GM18867 (cell line): ENCODE results near the gene TPCN2.

Experiments
- ATAC-seq: cut with Tn5 transposase; IDR thresholded peaks from one replicate; pipeline ENCODE4 v1.9.1; 2021; ENCODE audit warnings: mild to moderate bottlenecking, moderate library complexity; ENCODE audit not compliant: unreplicated experiment

TPCN2 gene

DNA sequence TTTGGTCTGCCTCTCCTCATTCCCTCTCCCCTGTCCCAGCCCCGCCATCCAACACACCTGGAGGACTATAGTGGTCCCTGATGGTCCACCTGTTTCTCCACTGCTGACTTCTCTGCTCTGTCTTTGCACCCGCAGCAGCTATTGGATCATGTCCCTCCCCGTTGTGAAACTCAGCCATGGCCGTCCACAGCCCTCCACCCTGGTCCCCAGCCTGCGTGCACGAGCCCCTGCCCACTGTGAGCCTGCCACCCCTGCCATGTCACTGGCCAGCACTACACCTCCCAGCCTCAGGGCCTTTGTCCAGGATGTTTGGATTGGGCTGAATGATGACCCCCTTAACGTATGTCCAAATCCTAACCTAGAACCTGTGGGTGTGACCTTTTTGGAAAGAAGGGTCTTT lies 59.3 kb downstream of the TPCN2 start:
- no peak for ATAC-seq

DNA sequence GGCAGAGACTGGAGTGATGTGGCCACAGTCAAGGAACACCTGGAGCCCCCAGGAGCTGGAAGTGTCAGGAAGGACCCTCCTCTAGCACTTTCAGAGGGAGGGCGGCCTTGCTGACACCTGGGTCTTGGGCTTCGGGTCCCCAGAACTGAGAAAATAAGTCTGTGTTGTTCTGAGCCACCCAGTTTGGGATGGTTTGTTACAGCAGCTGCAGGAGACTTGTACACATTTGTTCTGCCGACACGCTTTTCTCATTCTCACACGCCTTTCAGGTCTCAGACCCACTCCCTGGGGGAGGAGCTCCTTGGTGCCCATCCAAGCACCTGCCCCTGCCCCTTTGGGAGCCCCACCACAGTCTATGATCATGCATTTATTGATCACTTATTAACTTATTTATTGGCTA lies 59.8 kb downstream of the TPCN2 start:
- ATAC-seq: no peak

DNA sequence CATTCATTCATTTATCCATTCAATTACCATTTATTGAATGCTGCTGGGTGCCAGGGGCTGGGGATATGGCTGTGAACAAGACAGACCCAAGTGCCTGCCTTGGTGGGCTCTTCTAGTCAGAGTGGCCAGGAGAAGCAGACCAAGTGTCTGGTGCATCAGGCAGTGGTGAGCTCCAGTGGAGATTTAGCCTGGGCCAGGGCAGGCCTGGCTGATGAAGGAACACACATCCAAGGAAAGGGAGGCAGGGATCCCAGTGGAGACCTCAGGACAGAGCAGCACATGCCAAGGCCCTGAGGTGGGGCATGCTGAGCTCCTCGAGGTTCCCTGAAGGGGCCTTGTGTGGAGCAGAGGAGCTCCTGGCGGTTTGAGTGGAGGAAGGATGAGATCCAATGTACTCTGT lies 60.4 kb downstream of the TPCN2 start:
- no peak for ATAC-seq

DNA sequence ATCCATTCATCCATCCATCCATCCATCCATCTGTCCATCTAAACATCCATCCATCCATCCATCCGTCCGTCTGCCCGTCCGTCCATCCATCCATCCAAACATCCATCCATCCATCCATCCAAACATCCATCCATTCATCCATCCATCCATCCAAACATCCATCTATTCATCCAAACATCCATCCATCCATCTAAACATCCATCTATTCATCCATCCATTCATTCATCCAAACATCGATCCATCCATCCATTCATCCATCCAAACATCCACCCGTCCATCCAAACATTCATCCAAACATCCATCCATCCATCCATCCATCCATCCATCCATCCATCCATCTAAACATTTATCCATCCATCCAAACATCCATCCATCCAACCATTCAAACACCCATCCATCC lies 61.7 kb downstream of the TPCN2 start:
- ATAC-seq: no peak

DNA sequence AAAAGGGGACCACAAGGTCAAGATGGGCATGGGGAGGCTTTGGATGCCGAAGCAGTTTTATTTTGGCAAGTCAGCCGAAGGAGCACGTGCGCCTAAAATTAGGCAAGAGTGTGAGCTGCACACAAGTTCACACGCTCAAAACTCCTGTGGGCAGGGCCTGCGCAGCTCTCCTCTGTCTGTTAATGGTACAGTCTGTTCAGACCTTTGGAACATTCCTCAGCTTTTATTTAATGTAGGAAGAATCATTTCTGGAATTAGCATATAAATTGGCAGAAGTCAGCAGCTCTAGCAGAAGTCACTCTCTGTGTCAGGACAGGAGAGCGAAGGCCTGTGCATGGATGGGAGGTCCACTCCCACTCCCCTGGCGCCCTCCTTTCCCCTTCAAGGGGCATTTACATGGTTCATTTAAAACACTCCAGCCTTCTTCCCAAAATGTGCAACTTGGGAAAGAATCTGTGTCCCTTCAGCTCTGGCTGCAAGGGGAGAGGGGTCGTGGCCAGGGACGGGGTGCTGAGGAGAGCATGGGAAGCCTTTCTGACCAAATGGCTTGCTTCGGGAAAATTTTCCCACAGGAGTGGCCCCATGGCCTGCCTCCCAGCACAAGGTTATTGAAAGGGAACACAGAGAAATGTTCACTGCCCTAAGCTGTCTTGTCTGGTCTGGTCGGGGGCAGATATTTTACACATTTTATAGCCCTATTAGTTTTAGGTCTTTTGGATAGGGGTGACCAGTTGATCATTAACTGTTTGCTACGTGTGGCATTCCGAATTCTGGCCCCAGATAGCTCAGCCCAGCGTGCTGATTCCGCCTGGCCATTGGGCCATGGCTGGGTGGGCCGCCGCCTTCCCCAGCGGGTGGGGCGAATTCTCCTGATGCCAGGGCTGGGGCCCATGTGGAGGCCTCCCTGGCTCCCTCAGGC lies 63.2 kb downstream of the TPCN2 start:
- ATAC-seq: no peak

DNA sequence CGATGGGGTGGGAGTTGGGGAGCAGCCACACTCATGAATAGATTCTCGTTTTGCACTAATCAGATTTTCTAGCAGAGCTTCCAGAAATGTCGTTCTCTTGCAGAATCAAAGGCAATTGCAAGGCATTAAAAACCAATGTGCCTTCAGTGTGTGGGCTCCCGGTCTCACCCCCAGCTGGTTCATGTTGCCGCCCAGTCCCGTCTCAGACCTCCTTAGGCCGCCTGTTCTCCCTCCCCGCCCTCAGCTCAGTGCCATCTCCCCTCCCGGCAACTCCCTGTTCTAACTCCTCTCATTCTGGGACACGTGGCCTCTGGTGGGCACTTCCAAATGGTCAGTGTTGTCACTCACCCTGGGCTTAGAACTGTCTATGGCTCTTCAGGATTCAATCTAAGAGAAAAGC lies 64.5 kb downstream of the TPCN2 start:
- ATAC-seq: no peak

DNA sequence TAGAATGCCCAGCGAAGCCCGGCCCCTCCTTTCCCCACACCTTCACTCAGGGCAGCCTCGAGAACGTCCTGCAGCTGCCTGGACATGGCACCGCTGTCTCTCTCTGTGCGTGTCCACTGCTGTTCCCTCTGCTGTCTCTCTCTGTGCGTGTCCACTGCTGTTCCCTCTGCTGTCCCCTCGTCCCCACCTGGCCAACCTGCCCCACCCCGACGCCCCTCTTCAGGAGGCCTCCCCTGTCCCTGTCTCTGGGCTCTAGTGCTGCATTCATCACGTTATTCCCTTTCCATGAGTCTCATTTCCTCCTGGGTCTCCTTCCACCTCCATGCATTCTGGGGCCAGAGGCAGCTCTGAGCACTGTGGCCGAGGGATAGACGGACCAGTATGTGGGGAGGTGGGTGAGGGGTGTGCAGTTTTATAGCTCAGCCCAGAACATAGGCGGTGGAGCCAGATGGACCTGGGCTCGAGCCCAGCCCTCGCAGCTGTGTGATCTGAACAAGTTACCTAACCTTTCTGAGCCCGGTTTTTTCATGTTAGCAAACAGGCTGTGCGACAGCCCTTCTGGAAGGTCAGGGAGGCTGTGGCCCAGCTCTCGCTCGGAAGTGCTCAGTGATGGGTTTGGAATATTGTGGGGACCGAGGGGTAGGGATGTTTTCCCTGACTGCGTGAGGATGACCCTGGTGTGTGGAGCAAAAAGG lies 65.1 kb downstream of the TPCN2 start:
- ATAC-seq: no peak

DNA sequence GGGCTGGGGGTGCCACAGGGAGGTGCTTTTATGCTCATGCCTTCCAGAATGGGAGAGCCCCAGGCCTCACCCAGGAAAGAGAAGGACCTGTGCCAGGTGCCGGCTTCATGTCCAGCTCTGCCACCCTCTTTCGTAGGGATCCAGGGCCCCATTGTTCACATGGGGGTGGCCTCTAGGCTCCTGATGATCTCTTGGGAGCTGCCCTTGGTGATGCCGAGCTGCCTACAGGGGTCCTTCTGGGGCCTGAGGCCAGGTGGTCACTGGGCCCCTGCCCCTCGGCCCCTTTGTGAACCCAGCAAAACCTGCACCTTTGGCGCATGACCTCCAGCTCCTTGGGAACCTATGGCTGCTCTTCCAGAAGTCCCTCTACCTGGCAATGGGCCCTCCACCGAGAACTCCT lies 65.6 kb downstream of the TPCN2 start:
- ATAC-seq: no peak

DNA sequence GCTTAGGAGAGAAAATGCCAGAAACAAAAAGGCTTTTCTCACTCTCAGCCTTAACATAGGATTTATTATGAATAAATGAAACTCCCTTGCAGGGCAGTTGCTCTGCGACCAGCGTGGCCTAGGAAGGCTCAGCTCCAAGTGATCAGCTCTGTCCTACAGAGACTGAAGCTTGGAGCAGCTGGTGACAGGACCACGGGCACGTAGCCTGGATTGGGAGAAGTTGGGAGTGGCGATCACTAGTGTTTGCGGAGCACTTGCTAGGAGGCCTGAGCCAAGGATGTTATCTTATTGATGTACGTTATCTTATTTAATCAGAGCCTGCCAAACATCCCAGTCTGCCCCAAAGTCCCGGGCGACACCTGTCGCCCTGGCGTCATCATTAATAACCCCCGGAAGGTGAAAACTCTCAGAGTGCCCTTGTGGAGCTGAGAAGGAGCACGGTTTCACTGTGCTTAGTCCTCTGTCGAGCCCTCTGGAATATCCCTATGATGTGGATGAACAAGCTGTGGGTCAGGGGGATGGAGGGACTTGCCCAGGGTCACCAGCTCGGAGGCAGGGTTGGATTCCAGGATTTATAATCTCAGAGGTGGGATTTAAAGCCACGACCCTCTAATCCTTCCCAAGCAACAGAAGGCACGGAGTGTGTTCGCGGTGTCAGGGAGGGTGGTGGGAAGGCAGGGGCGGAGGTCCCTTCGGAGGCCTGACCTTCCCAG lies 66.2 kb downstream of the TPCN2 start:
- ATAC-seq: no peak

DNA sequence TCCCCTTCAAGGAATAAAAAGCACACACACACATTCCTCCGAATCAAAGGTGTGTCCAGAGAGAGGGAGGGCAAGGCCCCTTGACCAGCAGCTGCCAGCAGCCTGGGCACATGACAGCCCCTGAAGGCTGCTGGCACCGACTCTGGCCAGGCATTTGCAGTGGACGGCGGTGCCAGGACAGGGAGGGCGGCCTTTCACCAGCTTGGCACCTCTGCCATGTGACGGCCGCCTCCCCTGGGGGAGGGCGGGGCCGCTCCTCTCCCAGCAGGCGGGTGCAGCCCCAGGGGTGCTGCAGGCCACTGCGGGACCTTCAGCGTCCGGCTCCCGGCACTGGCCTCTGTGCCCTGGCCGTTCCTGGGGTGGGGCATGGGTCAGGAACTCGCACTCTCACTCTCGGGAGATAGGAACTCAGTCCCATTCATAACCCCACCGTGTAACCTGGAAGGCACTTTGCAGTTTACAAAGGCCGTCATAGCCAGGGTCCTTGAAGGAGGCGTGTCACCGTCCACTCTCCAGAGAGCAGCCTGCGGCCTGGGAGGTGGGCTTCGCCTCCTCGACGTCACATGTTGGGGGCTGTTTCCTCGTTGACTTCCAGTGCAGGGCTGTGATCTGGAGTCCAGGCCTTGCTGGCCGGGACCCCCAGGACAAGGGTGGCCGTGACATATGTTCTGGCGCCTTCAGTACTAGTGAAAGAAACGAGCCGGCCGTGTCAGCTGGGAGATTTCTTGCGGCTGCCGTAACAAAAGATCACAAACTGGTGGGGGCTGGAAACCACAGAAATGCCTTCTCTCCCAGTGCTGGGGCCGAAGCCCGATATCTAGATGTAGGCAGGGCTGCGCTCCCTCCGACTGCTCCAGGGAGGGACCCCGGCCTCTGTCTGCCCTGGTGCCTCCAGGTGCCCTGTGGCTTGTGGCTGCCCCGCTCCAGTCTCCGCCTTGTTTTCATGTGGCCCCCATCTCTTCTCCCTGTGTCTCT lies 67.1 kb downstream of the TPCN2 start:
- no peak for ATAC-seq

DNA sequence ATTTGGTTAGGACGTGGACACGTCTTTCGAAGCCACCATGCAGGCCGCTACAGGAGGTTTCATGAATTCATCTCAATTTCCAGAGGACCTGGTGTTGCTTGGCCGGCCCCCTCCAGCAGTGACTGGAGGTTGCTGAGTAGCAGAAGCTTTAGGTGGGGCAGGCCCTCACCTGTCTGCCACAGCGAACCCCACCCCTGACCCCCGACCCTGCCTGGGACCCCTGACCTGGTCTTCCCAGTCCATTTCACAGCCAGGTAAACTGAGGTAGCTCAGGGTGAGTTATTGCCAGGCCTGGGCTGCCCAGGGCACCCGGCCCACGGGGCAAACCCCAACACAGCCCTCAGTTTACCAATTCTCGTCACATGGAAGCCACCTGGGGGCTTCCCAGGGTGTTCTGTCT lies 67.9 kb downstream of the TPCN2 start:
- no peak for ATAC-seq

DNA sequence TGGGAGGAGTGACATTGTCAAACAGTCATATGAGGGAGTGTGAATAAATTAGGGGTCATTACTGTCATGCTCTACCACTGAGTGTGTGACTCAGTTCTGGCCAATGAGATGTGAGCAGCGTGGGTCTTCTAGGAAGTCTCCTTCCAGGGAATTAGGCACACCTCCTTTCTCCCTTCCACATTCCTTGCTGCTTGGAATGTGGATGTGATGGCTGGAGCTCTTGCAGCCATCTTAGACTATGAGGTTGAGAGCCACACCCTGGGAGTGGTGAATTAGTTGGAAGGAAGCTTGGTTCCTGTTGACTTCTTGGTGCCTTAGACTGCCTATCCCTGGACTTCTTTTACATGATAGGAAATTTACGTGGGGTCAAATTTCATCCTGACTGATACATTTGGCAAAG lies 70.5 kb downstream of the TPCN2 start:
- no peak for ATAC-seq

DNA sequence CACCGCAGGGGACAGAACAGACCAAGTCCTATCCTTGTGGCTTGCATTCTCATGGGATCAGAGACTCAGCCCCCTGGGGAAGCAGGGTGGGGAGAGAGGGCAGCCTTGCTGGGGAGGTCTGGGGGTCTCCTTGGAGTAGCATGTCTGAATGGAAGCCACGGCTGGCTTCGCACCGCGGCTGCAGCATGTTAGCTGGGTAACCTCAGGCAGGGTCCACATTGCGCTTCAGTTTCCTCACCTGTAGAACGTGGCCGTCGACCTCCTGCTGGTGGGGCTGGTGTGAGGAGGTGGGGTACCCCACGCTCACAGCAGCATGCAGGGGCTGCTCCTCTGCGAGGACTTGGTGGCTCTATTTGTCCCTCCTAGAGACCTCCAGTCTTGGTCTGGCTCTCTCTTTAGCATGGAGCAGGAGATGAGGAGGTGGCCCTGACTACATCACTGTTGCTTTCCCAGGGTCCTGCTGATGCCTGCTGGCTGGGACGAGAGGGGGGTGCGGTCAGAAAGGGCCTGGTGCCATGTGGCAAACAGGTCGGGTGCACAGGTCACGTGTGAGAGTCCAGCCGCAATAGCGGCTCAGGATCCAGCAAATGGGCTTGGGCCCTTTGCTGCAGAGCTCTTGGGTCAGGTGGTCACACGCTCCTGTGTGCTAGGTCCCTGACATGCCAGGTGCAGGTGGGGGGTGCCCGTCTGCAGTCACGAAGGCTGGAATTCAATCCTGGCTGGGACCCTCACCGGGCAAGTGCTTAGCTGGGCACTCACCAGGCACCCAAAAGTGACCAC lies 71.6 kb downstream of the TPCN2 start:
- no peak for ATAC-seq

DNA sequence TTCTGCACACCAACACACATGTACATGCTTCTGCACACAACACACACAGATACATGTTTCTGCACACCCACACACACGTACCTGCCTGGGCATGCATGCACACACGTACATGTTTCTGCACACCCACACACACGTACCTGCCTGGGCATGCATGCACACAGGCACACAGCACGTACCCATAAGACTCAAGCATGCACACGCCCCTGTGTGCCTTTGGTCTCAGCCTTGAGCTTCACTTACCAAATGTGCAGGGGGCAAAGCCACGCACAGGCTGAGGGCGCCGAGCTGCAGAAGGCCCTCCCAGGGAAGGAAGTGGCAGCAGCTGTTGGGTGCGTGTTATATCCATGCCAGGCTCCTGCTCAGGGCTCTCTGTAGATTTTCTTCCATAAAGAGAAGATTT lies 72.3 kb downstream of the TPCN2 start:
- ATAC-seq: no peak

DNA sequence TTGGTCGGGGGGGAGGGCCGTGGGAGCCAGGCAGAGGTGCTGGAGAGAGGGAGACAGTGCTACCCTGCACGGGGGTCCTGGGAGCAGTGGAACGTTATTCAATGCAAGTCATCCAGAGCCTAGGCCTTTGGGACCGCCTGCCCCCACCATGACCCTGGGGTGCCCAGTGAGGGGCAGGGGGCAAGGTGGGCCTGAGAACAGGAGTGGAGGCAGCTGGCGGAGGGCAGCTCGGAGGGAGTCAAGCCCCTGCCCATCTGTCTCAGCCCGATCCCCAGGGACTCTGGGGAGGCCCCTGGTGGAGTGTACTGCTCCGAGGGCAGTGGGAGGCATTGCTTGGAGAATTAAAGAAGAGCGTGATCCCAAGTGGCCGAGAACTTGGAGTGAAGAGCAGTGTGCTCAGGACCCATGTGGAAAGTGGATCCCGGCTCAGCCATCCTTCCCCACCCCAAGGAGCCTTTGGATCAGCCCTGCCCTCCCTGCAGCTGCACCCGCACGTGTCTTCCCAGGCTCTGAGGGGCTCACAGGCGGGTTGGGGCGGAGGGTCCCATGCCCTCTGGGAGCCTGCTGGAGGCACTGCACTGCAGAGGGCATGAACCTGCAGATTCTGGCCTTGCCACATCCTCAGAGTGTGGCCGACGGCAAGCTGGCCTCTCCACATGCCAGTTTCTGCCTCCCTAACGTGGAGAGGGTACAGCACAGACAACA lies 73.0 kb downstream of the TPCN2 start:
- no peak for ATAC-seq

DNA sequence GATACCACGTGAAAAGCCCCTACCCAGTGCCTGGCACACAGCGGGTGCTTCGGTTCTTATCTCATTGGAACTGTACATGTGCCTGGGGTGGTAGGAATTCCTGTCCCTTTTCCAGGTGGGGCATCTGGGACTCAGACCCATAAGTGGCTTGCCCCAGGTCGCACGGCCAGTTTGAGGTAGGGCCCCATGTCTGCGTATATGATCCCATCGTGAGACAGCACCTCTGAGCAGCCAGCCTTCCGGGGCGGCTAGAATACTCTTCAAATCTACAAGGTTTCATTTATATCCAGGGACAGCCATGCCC lies 73.5 kb downstream of the TPCN2 start:
- ATAC-seq: no peak

DNA sequence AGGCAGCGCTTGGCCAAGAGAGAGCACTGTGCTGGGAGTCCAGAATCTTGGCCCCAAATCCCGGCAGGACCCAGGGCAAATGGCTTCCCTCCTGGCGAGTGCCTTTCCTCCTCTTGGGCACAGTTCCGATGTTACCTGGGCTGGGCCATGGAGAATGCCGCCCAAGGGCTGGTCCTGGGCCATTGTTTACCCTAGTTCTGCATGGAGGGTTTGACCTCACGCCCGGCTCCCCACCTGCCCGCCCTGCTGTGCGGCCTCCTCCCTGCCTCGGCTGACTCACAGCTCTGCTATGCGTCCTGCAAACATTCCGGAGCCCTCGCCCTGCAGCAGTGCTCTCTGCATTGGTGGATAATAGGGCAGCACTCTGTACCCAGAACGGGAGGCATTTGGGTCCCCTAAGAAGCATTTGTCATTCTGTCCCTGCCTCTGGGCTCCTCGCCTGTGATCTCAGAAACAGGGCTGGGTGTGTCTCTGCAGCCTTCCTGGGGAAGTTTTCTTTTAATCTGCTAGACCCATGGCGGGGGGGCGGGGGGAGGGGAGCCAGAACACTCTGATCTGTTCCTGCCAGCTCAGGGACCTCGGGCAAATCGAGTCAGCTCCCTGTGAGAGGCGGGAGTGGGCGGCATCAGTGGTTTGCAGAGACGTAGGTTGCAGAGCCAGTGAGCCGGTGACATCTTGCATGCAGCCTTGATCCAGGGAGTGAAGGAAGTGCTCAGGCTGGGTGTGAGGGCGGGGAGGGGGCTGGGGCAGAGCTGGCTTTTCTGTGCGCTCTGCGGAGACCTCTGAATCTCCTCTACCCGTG lies 74.1 kb downstream of the TPCN2 start:
- ATAC-seq: no peak
